H9 (cell line): ENCODE results near the gene STK32C. TPM values are rescaled to one million over a fixed set of nuclear protein-coding genes. Genes with fewer than 3 reads are reported as not detected.

Source experiments
- DNase-seq: peaks from one replicate; pipeline ENCODE4 v3.0.0-alpha.2; 2017
- H2AFZ ChIP-seq: one replicate; pipeline ENCODE4 v1.6.1; 2013; ENCODE audit warnings: mild to moderate bottlenecking, low read length, control low read depth, moderate library complexity
- H2AK5ac ChIP-seq: 2 replicates; pipeline ENCODE4 v1.6.1; 2013; ENCODE audit warnings: low read length, control low read depth, mixed read lengths; ENCODE audit not compliant: insufficient read length
- H2BK120ac ChIP-seq: one replicate; pipeline ENCODE4 v1.6.1; 2013; ENCODE audit warnings: low read depth, mild to moderate bottlenecking, low read length, control low read depth, inconsistent platforms; ENCODE audit not compliant: poor library complexity, severe bottlenecking
- H2BK12ac ChIP-seq: 2 replicates; pipeline ENCODE4 v1.6.1; 2013; ENCODE audit warnings: low read length, control low read depth, mixed read lengths, low read depth; ENCODE audit not compliant: insufficient read length
- H2BK15ac ChIP-seq: 2 replicates; pipeline ENCODE4 v1.6.1; 2013; ENCODE audit warnings: low read depth, low read length, control low read depth
- H2BK20ac ChIP-seq: one replicate; pipeline ENCODE4 v1.6.1; 2013; ENCODE audit warnings: low read depth, mild to moderate bottlenecking, low read length, control low read depth, inconsistent platforms; ENCODE audit not compliant: poor library complexity, severe bottlenecking
- H2BK5ac ChIP-seq: 2 replicates; pipeline ENCODE4 v1.6.1; 2013; ENCODE audit warnings: low read length, control low read depth, mixed read lengths; ENCODE audit not compliant: insufficient read length
- H3K14ac ChIP-seq: 2 replicates; pipeline ENCODE4 v1.6.1; 2013; ENCODE audit warnings: low read length, control low read depth; ENCODE audit not compliant: insufficient read depth
- H3K18ac ChIP-seq: 2 replicates; pipeline ENCODE4 v1.6.1; 2013; ENCODE audit warnings: low read depth, mild to moderate bottlenecking, mixed read lengths, low read length, control low read depth; ENCODE audit not compliant: insufficient read length
- H3K23ac ChIP-seq: 2 replicates; pipeline ENCODE4 v1.6.1; 2013; ENCODE audit warnings: low read length, control low read depth, mixed read lengths, low read depth; ENCODE audit not compliant: insufficient read length
- H3K23me2 ChIP-seq: 2 replicates; pipeline ENCODE4 v1.6.1; 2013; ENCODE audit warnings: low read depth, mild to moderate bottlenecking, mixed read lengths, low read length, control low read depth; ENCODE audit not compliant: insufficient read length, poor library complexity, severe bottlenecking
- H3K27ac ChIP-seq: 2 replicates; pipeline ENCODE4 v1.5.1; 2013; ENCODE audit warnings: low read length, control low read depth, mixed read lengths, low read depth; ENCODE audit not compliant: insufficient read length
- H3K27me3 ChIP-seq: 2 replicates; pipeline ENCODE4 v1.6.1; 2013; ENCODE audit warnings: low read length, control low read depth, inconsistent platforms; ENCODE audit not compliant: insufficient read depth
- H3K4ac ChIP-seq: 2 replicates; pipeline ENCODE4 v1.6.1; 2013; ENCODE audit warnings: low read depth, mild to moderate bottlenecking, control low read depth, inconsistent platforms, low read length, moderate library complexity
- H3K4me1 ChIP-seq: 2 replicates; pipeline ENCODE4 v1.6.1; 2013; ENCODE audit warnings: low read length, control low read depth, inconsistent platforms; ENCODE audit not compliant: insufficient read depth
- H3K4me2 ChIP-seq: 2 replicates; pipeline ENCODE4 v1.6.1; 2013; ENCODE audit warnings: low read length, control low read depth, mixed read lengths; ENCODE audit not compliant: insufficient read length, insufficient read depth
- H3K56ac ChIP-seq: 2 replicates; pipeline ENCODE4 v1.6.1; 2013; ENCODE audit warnings: low read depth, mild to moderate bottlenecking, mixed read lengths, low read length, control low read depth; ENCODE audit not compliant: insufficient read length
- H3K79me1 ChIP-seq: 2 replicates; pipeline ENCODE4 v1.6.1; 2013; ENCODE audit warnings: low read depth, mild to moderate bottlenecking, moderate library complexity, low read length, control low read depth, inconsistent platforms; ENCODE audit not compliant: insufficient read depth, poor library complexity, severe bottlenecking
- H3K79me2 ChIP-seq: 2 replicates; pipeline ENCODE4 v1.6.1; 2013; ENCODE audit warnings: low read length, control low read depth, inconsistent platforms; ENCODE audit not compliant: insufficient read depth
- H3K9ac ChIP-seq: 2 replicates; pipeline ENCODE4 v1.6.1; 2013; ENCODE audit warnings: low read length, control low read depth, mixed read lengths; ENCODE audit not compliant: insufficient read length; ENCODE audit errors: extremely low read depth
- H3K9me3 ChIP-seq: one replicate; pipeline ENCODE4 v1.6.1; 2013; ENCODE audit warnings: low read depth, low read length, inconsistent platforms; ENCODE audit not compliant: control insufficient read depth
- H3T11ph ChIP-seq: one replicate; pipeline ENCODE4 v1.6.1; 2013; ENCODE audit warnings: mild to moderate bottlenecking, low read length, control low read depth, inconsistent platforms
- H4K20me1 ChIP-seq: one replicate; pipeline ENCODE4 v1.6.1; 2013; ENCODE audit not compliant: control insufficient read depth, insufficient read length, insufficient read depth
- H4K5ac ChIP-seq: 2 replicates; pipeline ENCODE4 v1.6.1; 2013; ENCODE audit warnings: low read depth, mild to moderate bottlenecking, mixed read lengths, low read length, control low read depth; ENCODE audit not compliant: insufficient read length
- H4K8ac ChIP-seq: replicated peaks from 2 replicates; pipeline ENCODE4 v1.6.1; 2013; ENCODE audit warnings: low read length, control low read depth, mixed read lengths, low read depth; ENCODE audit not compliant: insufficient read length
- H4K91ac ChIP-seq: 2 replicates; pipeline ENCODE4 v1.6.1; 2013; ENCODE audit warnings: low read depth, mild to moderate bottlenecking, moderate library complexity, mixed read lengths, low read length, control low read depth; ENCODE audit not compliant: insufficient read length
- H3K27ac Mint-ChIP-seq, 3 experiments: 2 replicates in 2 of 3; 3 replicates in 1 of 3; pipeline ENCODE4 v1.8.0; 2020 to 2021; ENCODE audit warnings: mixed read lengths in 3 of 3, mild to moderate bottlenecking in 1 of 3, moderate library complexity in 1 of 3
- H3K27me3 Mint-ChIP-seq: 2 replicates; pipeline ENCODE4 v1.8.0; 2021; ENCODE audit warnings: low read depth, mild to moderate bottlenecking, moderate library complexity, mixed read lengths
- H3K36me3 Mint-ChIP-seq, 3 experiments: 2 replicates in 2 of 3; 3 replicates in 1 of 3; pipeline ENCODE4 v1.8.0; 2020 to 2021; ENCODE audit warnings: low read depth in 3 of 3, mixed read lengths in 3 of 3; ENCODE audit not compliant: insufficient read depth in 1 of 3
- H3K4me1 Mint-ChIP-seq, 2 experiments: 2 replicates each; pipeline ENCODE4 v1.8.0; 2020; ENCODE audit warnings: mixed read lengths in 2 of 2
- H3K4me3 Mint-ChIP-seq, 2 experiments: 2 replicates in 1 of 2; 3 replicates in 1 of 2; pipeline ENCODE4 v1.8.0; 2020 to 2021; ENCODE audit warnings: mild to moderate bottlenecking in 2 of 2, mixed read lengths in 2 of 2, moderate library complexity in 1 of 2
- H3K9me3 Mint-ChIP-seq, 2 experiments: 2 replicates in 1 of 2; 3 replicates in 1 of 2; pipeline ENCODE4 v1.8.0; 2020; ENCODE audit warnings: mild to moderate bottlenecking in 2 of 2, mixed read lengths in 2 of 2, moderate library complexity in 1 of 2
- WGBS: extraction: QIAGEN DNeasy Blood & Tissue Kit; methylation state at CpG from one replicate; pipeline ENCODE4 v1.1.7; 2013; ENCODE audit warnings: missing lambda C conversion rate, low lambda C conversion rate, mixed read lengths; ENCODE audit not compliant: insufficient read length; ENCODE audit errors: extremely low coverage; 5-methylcytosine and 5-hydroxymethylcytosine counted together
- total RNA-seq: library from RNA; stranded (reverse); gene quantifications from 2 replicates; pipeline ENCODE4 v1.2.1, GENCODE V29; 2021
- TF ChIP-seq, protein P1 (sequence below): fragments of 200-600 bp; sonication (generic); conservative IDR thresholded peaks from 3 replicates; pipeline ENCODE4 v1.8.0; 2021; ENCODE audit warnings: antibody characterized with exemption, mild to moderate bottlenecking

Gene STK32C
- total RNA-seq, 1 experiment from 2014 or later = 11.3 TPM

GRCh38 chr10:132167041-132167674, 140.6 kb downstream of the STK32C start:
- no peak overlapping the region for H2BK15ac ChIP-seq
- no peak overlapping the region for H2AK5ac ChIP-seq
- no peak overlapping the region for H2BK20ac ChIP-seq
- H3K14ac ChIP-seq = no peak overlapping the region
- H4K91ac ChIP-seq = no peak overlapping the region
- no peaks in the 10 kb centered on the region for H3K23me2 ChIP-seq
- H3K56ac ChIP-seq = no peak overlapping the region
- no peak overlapping the region for H3K18ac ChIP-seq
- no peak overlapping the region for H3K4me2 ChIP-seq
- no CpG with 5 or more reads among the region's 22 CpGs for WGBS
- no peak overlapping the region for H4K5ac ChIP-seq
- Mint-ChIP-seq H3K9me3 (no peaks in the 10 kb centered on the region; a peak in 1 of 5 replicates), H3K27me3 (peaks cover 19% of the 10 kb centered on the region), H3K4me1 (peaks cover 16 to 21% of the 10 kb centered on the region in 2 experiments), H3K27ac (0 out of 7 replicates have a peak overlapping the region, but pooled peaks of 1 of the 3 experiments have one; percentile 33), H3K36me3 (no peaks in the 10 kb centered on the region; a peak in 1 of 7 replicates), H3K4me3 (no peak overlapping the region)
- H3K4ac ChIP-seq = no peak overlapping the region
- H3K79me1 ChIP-seq = no peaks in the 10 kb centered on the region
- no peaks in the 10 kb centered on the region for H4K20me1 ChIP-seq
- no peak overlapping the region for H4K8ac ChIP-seq
- H2BK120ac ChIP-seq = no peak overlapping the region
- no peaks in the 10 kb centered on the region for H3K27me3 ChIP-seq
- no peak overlapping the region for H3K23ac ChIP-seq
- DNase-seq = no peak
- H3K9me3 ChIP-seq = no peaks in the 10 kb centered on the region
- no peak overlapping the region for H2BK5ac ChIP-seq
- H3K79me2 ChIP-seq = no peaks in the 10 kb centered on the region
- TF ChIP-seq, protein P1, sequence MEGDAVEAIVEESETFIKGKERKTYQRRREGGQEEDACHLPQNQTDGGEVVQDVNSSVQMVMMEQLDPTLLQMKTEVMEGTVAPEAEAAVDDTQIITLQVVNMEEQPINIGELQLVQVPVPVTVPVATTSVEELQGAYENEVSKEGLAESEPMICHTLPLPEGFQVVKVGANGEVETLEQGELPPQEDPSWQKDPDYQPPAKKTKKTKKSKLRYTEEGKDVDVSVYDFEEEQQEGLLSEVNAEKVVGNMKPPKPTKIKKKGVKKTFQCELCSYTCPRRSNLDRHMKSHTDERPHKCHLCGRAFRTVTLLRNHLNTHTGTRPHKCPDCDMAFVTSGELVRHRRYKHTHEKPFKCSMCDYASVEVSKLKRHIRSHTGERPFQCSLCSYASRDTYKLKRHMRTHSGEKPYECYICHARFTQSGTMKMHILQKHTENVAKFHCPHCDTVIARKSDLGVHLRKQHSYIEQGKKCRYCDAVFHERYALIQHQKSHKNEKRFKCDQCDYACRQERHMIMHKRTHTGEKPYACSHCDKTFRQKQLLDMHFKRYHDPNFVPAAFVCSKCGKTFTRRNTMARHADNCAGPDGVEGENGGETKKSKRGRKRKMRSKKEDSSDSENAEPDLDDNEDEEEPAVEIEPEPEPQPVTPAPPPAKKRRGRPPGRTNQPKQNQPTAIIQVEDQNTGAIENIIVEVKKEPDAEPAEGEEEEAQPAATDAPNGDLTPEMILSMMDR = no peak
- no peaks in the 10 kb centered on the region; the same call in 1 of the 2 replicates for H3K4me1 ChIP-seq
- no peak overlapping the region for H2BK12ac ChIP-seq
- H3K27ac ChIP-seq = no peak overlapping the region
- H2AFZ ChIP-seq = no peak overlapping the region
- H3T11ph ChIP-seq = no peak overlapping the region
- no peak overlapping the region for H3K9ac ChIP-seq
